ENCODE results near the gene SAAL1. TPM values are rescaled to one million over a fixed set of nuclear protein-coding genes. Genes with fewer than 3 reads are reported as not detected.
A peak's percentile ranks its signal among the peaks of the same experiment; 100 is the strongest.

The SAAL1 gene
- polyA plus RNA-seq, 1 donor (not counting 4 experiments of a cell fraction or from before 2014, with no cell fraction given), result 28.3 TPM

- H3K4me2 ChIP-seq (ENCODE audit: control insufficient read depth, extremely low read depth, insufficient read depth, low read depth, low read length), result no peak overlapping the region
- no peaks in the 10 kb centered on the region for H3K36me3 ChIP-seq (ENCODE audit: control insufficient read depth in 2 of 2, extremely low read depth in 1 of 2, insufficient read depth in 2 of 2, low read length in 2 of 2)
- dilution Hi-C loops (cut with MboI; ENCODE audit: extremely low pct_ligation_motif_present, low sequenced_read_pairs), result no loop called here
These were observed 9.7 kb upstream of the SAAL1 start for GRCh38 chr11:18115360-18116127.

GRCh38 chr11:18111005-18111404 lies 5.1 kb upstream of the SAAL1 start:
- no peaks in the 10 kb centered on the region for H3K9me3 ChIP-seq (ENCODE audit: control insufficient read depth, low read depth, low read length)
- H3K9ac ChIP-seq (ENCODE audit: control insufficient read depth, extremely low read depth, insufficient read depth, low read length), result no peak overlapping the region
- FAIRE-seq (no peak), DNase-seq (ENCODE audit: low read depth, low spot score) (no peak)
- H2AFZ ChIP-seq (ENCODE audit: control insufficient read depth, low read length), result no peak overlapping the region
- dilution Hi-C loops (cut with MboI; ENCODE audit: extremely low pct_ligation_motif_present, low sequenced_read_pairs), result no loop called here
- H3K27ac ChIP-seq (ENCODE audit: control insufficient read depth, insufficient read depth, low read length), result no peak overlapping the region
- TF ChIP-seq CTCF (optimal IDR thresholded peaks at IDR 0.05 in 1 of 3, IDR thresholded peaks at IDR 0.05 in 1 of 3, conservative IDR thresholded peaks at IDR 0.05 in 1 of 3; ENCODE audit: extremely low read depth in 1 of 3, insufficient read depth in 2 of 3, low read length in 3 of 3), result no peak
- TF ChIP-seq EZH2 (IDR thresholded peaks at IDR 0.05; ENCODE audit: low read length), result no peak
- no peaks in the 10 kb centered on the region for H3K36me3 ChIP-seq (ENCODE audit: control insufficient read depth in 2 of 2, extremely low read depth in 1 of 2, insufficient read depth in 2 of 2, low read length in 2 of 2)
- H4K20me1 ChIP-seq (ENCODE audit: control insufficient read depth, extremely low read depth, insufficient read depth, low read length), result no peaks in the 10 kb centered on the region
- H3K4me2 ChIP-seq (ENCODE audit: control insufficient read depth, extremely low read depth, insufficient read depth, low read depth, low read length), result no peak overlapping the region
- no peaks in the 10 kb centered on the region for H3K79me2 ChIP-seq (ENCODE audit: control insufficient read depth, insufficient read depth, low read length)
- H3K4me1 ChIP-seq (ENCODE audit: control insufficient read depth, extremely low read depth, insufficient read depth, low read length), result peaks cover 9% of the 10 kb centered on the region
- no peaks in the 10 kb centered on the region for H3K9me1 ChIP-seq (ENCODE audit: control insufficient read depth, extremely low read depth, insufficient read depth, low read length)
- no peak overlapping the region for H3K4me3 ChIP-seq (ENCODE audit: control insufficient read depth in 2 of 3, extremely low read depth in 1 of 3, insufficient read depth in 2 of 3, low read depth in 1 of 3, low read length in 3 of 3)
- H3K27me3 ChIP-seq (ENCODE audit: control insufficient read depth, extremely low read depth, insufficient read depth, low read length), result peaks cover 9% of the 10 kb centered on the region

More at GRCh38 chr11:18115360-18116127, 9.7 kb upstream of the SAAL1 start:
- H3K9ac ChIP-seq (ENCODE audit: control insufficient read depth, extremely low read depth, insufficient read depth, low read length), result no peak overlapping the region
- H3K4me1 ChIP-seq (ENCODE audit: control insufficient read depth, extremely low read depth, insufficient read depth, low read length), result no peaks in the 10 kb centered on the region
- peaks cover 9% of the 10 kb centered on the region for H3K27me3 ChIP-seq (ENCODE audit: control insufficient read depth, extremely low read depth, insufficient read depth, low read length)
- H3K9me1 ChIP-seq (ENCODE audit: control insufficient read depth, extremely low read depth, insufficient read depth, low read length), result no peaks in the 10 kb centered on the region
- no peak overlapping the region for H3K4me3 ChIP-seq (ENCODE audit: control insufficient read depth in 2 of 3, extremely low read depth in 1 of 3, insufficient read depth in 2 of 3, low read depth in 1 of 3, low read length in 3 of 3)
- H3K9me3 ChIP-seq (ENCODE audit: control insufficient read depth, low read depth, low read length), result no peaks in the 10 kb centered on the region
- peak; percentile 67 for FAIRE-seq
- H2AFZ ChIP-seq (ENCODE audit: control insufficient read depth, low read length), result no peak overlapping the region
- no peaks in the 10 kb centered on the region for H4K20me1 ChIP-seq (ENCODE audit: control insufficient read depth, extremely low read depth, insufficient read depth, low read length)
- no peaks in the 10 kb centered on the region for H3K79me2 ChIP-seq (ENCODE audit: control insufficient read depth, insufficient read depth, low read length)
- H3K27ac ChIP-seq (ENCODE audit: control insufficient read depth, insufficient read depth, low read length), result no peak overlapping the region
- TF ChIP-seq CTCF (optimal IDR thresholded peaks at IDR 0.05 in 1 of 3, IDR thresholded peaks at IDR 0.05 in 1 of 3, conservative IDR thresholded peaks at IDR 0.05 in 1 of 3; ENCODE audit: extremely low read depth in 1 of 3, insufficient read depth in 2 of 3, low read length in 3 of 3) (peak; percentile 87 to 90 (median 89)), EZH2 (IDR thresholded peaks at IDR 0.05; ENCODE audit: low read length) (no peak)
- peak; percentile 26 for DNase-seq (ENCODE audit: low read depth, low spot score)

Measured in keratinocyte (primary cell).